Activated gamma-delta T cell treated with anti-CD3 and anti-CD28 coated beads, Interleukin-2, amount 50 U/mL, for 16 hours (primary cell): Measurements from ENCODE around the gene ADAM12.
"Not testable (repeated sequence)": the region's sequence is repeated elsewhere in the genome, so short reads cannot be mapped to it uniquely, and the experiment has no call there.

Experiments
- DNase-seq: peaks from one replicate; pipeline ENCODE4 v3.0.0-alpha.2; 2020; ENCODE audit warnings: low read depth

The ADAM12 gene

DNA sequence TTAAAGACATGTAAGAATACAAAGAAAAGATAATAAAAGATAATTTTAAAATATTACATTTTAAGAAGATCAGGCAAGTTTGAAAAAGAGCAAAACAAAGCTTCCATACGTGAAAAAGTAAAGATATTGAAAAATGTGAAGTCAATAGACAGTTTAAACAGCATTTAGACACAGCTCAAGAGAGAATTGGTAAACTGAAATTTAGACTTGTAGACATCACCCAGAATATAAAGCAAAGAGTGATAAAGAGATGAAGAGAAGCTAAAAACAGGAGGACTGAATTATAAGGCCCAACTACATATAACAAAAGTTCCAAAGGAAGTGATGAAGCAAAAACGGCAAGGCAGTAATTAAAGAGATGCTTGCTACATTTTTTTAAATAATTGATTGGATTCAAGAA, 13.8 kb downstream of the ADAM12 start:
- no peak for DNase-seq

DNA sequence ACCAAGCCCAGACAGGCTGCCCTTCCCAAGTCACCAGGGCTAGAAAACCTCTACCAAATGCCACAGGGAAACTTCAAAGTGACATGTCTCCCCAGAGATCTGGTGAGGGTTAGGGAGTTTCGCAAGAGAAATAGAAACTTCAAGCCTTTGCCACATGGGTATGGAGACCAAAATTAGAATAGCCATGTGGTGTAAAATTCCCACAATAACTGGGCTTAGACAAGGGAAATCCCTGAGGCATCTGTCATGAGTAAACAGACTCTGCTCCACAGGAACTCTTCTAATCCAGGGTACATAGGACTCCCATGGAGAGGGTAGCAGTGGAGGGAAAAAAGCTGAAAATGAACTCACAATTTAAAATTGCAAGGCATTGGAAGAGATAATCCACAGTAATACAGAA, 14.3 kb downstream of the ADAM12 start:
- no peak for DNase-seq

DNA sequence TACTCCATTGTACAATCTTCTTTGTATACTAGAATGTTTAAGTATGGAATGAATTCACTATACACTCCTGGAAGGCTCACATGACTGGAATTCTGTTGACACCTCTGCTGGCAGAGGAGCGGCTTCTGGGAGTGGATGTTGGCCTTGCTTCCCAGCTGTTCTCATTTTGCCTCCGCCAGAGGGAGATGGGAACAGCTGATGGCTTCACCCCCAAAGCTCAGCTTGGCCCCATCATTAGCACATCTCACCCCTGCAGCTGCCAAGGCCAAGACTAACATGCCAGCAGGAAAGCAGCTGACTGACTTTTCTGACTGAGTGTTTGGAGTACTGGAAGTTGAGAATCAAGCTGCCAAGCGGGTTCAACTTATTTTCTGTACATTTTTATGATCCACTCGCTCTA, 15.1 kb downstream of the ADAM12 start:
- no peak for DNase-seq

DNA sequence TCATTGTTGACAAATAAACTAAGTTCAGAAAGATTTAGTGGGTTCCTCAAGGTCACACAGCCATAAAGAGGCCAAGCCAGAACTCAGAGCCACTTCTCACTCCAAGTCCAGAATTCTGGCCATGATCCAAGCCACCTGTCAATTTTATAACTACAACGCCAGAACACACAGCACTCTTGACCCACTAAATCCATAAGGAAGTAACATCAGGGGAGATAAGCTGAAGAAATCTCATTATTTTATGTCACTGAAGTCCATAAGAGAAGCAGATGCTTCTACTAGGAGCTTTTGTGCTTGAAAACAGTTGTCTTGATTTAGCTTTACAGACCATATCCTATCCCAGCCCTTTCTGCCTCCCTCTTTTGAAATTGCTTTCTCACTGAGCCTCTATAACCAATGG, 15.9 kb downstream of the ADAM12 start:
- DNase-seq: no peak

DNA sequence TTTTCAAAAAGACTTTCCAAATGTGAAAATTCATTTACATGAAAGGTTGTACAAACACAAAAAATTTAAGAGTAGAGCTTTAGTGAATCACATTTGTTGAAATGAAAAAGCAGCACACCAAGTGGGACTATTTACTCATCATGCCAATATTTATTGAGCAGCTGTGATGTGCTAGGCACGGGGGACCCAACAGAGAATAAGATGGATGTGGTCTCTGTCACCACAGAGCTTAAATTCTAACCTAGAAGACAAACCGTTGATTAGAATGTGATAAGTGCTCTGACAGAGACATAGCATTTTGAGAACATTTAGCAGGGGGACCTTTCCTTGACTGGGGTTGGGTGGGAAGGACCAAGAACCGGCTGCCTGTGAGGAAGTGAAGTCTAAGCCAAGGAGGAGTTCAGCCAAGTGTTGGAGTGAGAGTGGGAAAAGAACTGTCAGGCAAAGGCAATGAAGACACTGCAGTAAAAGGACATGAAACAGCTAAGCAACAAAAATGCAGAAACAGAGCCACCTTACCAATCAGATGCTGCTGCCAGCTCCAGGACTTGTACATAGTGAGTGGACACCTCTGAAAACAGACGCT, 19.1 kb downstream of the ADAM12 start:
- no peak for DNase-seq

DNA sequence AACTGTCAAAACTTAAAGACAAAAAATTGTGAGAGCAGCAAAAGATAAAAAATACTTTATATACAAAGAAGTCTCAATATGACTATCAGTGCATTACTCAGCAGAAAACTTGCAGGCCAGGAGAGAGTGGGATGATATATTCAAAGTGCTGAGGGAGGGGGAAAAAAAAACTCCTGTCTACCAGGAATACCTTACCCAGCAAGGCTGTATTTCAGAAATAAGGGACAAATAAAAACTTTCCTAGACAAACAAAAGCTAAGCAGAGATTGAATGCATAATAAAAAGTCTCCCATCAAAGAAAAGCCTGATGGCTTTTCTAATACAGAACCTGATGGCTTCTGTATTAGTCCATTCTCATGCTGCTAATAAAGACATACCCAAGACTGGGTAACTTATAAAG, 31.1 kb downstream of the ADAM12 start:
- no peak for DNase-seq

DNA sequence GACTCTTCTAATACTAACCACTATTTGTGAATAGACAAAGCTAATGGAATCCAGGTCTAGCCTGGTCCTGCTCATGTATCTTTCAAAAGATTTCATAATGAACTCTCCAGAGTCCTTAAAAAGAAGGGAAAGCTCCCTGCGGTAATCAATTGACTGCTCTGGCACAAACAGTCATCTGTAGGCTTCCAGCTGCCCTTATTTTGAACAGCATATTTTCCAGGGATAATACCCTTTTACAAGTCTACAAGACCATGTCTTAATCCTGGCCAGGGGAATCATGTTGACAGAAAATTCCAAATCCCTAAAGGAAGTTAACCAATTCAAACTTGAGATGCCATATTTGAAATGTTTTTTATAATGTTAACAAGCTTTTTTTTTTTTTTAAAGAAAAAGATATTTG, 34.6 kb downstream of the ADAM12 start:
- DNase-seq: no peak

DNA sequence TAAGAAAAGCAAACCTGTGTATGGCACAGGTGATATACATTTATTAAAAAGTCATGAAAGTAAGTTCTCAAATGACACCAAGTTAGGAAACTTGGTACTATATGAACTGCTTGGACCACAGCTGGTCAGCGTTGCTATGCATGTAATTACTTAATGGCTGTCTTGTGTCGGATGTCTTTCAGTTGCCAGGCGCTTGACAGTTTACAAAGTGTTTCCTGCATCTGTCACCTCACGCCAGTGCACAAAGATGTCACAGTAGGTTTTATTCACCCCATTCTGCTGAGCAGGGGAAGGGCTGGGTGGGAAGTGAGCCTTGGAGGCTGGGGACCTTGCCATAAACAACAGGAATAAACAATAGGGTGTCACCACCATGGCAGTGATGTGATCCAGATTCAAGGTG, 35.8 kb downstream of the ADAM12 start:
- no peak for DNase-seq

DNA sequence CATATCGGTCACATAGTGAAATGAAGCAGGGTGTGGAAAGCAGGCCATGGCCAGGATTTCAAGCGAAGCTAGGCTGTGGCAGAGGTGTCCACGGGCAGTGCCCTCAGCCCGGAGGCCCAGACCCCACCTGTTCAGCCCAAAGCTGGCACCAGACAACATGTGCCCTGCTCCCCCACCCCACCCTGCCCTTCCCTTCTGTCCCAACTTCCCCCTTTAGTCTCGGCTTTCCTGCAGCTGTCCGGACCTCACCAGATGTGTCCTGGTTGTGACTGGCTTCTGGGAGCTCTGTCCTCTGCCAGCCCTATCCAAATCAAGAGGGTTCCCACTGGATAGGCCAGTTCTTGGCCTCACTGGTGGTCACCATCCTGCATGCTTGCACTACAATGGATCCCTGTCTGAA, 37.3 kb downstream of the ADAM12 start:
- DNase-seq: no peak

DNA sequence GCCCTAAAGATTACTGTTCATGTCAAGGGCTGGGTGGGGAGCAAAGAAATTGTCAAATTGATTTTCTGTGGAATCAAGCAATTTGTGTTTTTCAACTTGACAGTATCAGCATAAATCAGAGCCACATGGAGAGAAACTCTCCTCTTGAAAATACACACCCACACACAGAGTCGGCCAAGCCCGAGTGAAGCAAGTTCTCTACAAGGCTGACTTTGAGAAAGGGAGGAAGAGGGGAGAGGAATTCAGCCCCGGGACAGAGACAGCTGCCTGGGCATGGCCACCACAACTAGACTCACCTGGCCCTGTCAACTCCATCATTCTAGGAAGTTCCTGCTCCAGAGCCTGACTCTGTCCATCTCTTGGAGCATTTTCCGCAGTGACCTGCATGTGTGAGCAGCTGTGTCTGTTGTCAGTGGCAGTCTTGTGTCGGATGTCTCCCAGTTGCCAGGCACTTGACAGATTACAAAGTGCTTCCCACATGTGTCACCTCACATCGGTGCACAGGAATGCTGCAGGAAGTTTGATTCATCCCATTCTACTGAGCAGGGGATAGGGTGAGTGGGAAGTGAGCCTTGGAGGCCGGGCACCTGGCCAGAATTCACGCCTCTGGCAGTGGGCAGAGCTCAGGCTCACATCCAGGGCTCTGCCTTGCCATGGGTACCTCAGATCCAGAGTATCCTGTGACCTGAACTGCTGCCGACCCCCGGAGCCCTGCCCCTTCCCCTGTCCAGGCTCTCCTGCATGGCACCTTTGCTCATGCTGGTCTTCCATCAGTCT, 37.9 kb downstream of the ADAM12 start:
- DNase-seq: no peak

DNA sequence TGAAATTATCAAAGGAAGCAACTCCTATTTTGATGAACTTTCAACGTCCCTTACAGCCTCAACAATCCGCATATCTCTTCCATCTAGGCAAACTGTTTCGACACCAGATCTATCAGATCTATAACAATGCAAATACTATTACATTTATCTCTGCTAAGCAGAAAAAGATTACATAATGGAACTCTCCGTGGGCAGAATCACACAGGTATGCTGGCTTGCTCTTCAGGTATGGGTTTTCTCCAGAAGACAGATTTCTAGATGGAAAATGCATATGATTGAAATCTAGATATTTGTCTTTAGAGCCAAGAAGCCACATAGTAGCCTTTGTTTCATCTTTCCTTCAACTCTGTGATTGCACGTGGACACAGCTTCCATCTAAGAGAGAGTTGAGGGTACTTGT, 38.6 kb downstream of the ADAM12 start:
- no peak for DNase-seq

DNA sequence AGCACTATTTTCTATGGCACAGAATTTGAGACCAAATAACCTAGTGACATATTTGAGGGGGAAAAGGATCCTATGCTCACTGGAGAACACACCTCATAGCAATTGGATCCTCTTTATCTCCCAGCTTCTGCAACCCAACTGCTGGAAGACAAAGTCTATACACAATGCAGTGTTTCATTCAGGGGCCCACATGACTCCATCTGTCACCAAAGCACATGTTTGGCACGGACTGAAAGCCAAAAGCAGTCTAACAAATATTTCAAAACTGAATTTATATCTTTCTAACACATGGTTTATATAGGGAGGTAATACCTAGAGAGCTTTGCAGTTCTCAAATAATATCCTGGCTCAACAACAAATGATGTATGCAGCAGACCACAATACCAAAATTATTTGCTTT, 39.2 kb downstream of the ADAM12 start:
- DNase-seq: no peak

DNA sequence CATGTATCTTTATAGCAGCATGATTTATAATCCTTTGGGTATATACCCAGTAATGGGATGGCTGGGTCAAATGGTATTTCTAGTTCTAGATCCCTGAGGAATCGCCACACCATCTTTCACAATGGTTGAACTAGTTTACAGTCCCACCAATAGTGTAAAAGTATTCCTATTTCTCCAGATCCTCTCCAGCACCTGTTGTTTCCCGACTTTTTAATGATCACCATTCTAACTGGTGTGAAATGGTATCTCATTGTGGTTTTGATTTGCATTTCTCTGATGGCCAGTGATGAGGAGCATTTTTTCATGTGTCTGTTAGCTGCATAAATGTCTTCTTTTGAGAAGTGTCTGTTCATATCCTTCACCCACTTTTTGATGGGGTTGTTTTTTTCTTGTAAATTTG, 44.8 kb downstream of the ADAM12 start:
- DNase-seq: not testable (repeated sequence)

DNA sequence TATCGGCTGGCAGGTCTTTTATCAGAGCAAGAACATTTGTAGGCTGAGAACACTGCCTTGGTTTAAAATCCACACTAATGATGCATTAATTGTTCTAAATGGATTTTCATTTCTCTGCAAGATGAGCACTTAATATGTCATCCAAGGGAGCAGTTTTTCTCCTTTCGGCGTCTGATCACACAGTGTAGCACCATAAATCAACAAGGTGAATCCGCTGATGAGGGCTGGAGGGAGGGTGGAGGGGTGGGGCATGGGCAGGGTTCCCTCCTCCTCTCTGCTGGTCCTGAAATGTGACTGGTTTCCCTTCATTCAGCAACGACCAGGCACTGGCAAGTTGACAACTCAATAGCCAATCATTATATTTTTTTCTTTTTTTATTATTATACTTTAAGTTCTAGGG, 45.6 kb downstream of the ADAM12 start:
- DNase-seq: no peak

DNA sequence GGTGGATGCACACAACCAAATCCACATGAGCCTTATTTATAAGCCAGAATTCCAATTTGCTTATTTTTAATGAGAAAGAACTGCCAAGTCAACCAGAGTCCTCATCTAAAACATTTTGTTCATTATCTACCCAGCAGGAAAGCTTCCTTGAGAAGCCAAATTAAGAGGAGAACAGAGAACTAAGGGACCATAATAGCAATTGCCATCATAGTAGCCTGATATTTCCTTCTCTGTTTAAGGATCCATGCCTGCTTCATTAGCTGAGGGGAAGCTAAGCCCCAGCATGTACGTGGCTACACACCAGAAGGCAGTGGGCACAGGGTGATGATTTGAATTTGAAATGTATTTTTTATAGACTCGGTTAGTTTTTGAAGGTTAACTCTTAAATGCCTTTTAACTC, 46.8 kb downstream of the ADAM12 start:
- no peak for DNase-seq

DNA sequence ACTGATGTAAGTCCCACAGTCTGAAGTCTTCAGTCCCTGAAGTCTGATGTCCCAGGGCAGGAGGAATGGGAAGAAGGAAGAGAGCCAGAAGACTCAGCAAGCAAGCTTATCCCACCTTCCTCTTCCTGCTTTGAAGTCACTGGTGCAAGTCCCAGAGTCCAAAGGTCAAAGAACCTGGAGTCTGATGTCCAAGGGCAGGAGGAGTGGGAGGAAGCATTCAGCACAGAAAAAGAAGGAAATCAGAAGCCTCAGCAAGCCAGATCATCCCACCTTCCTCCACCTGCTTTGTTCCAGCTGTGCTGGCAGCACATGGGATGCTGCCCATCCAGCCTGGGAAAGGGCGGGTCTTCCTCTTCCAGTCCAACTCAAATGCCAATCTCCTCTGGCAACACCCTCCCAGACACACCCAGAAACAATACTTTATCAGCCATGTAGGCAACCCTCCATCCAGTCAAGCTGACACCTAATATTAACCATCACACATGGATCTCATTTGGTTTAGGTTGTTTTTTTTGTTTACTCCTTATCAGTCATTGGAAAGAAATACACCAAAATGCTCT, 50.9 kb downstream of the ADAM12 start:
- no peak for DNase-seq

DNA sequence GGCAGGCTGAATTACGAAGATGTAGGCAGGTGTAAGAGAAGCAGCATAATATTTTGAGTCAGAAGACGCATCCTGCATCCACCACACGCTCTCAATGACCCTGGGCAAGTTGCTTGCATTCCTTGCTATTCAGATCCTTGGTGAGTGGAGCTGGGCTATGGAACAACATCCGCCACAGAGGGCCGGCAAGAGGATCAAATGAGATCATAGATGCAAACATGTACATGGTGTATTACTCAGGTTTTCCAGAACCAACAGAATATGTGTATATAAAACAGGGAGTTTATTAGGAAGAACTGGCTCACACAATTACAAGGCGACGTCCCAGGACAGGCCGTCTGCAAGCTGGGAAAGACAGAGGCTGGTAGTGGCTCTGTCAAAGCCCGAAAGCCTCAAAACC, 51.5 kb downstream of the ADAM12 start:
- no peak for DNase-seq

DNA sequence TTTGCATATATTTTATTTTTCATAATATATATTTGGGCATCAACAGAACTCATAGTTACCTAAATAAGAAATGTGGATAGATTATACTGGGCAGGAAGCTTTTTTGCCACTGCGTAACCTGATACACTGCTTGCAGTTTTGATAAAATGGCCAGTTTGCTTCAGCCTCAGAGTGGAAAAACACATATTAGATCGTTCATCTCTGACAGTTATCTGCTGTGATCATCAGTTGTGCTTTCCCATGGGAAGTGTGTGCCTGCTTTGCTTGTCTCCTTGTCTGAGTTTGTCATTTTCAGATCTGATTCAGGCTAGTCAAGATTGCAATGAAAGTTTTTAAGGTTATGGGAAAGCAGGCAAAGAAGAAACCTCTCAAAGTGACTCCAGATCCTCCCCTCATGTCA, 54.0 kb downstream of the ADAM12 start:
- DNase-seq: no peak

DNA sequence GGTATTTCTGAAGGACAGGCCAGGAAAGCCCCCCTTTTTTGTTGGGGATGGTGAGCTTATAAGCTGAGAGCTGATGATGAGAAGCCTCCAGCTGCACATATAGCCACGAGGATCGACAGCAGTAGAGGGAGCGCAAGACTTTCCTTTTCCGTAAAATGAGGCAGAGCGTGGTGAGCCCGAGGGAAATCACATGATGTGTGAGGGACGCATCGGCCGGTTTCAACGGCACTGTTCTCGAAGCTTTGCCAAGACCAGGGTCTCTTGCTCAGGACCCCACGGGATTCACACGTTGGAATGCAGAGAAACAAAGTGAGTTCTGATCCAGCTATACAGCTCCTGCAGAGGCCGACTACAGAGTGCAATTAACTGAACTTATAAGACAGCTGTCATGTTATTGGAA, 55.7 kb downstream of the ADAM12 start:
- DNase-seq: no peak

DNA sequence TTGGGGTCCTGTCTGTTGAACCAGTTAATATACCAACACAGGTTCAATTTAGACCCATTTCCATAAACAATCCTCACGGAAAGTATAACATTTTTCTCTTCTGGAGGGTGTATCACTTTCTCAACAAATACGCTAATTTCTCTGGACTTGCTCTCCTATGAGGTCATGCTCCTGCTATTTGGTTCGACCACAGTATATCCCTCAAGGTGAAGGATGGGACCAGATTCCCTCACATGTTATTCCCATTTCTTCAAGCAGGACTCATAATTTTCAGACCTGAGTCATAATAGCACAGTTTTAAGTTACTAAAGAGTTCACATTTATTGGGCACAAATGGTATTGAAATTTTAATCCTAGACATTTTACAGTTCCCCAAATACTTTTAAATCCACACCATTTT, 57.2 kb downstream of the ADAM12 start:
- no peak for DNase-seq

DNA sequence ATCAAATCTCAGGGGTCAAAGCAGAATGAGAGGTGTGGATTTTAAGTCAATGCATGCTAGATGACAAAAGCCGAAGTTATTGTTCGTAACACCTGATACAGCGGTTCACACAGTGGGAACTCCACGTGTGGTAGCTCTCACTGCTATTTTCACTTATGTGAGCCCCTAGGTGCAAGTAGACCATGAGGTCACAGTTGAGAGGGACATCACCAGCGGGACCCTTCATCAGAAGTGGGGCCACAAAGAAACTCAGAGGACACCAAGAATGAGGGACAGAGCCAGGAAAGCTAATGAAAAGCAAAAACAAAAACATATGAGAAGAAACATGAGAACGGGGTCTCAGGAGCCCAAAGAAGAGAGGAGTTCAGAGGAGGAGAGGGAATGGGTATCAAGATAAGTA, 63.5 kb downstream of the ADAM12 start:
- DNase-seq: no peak

DNA sequence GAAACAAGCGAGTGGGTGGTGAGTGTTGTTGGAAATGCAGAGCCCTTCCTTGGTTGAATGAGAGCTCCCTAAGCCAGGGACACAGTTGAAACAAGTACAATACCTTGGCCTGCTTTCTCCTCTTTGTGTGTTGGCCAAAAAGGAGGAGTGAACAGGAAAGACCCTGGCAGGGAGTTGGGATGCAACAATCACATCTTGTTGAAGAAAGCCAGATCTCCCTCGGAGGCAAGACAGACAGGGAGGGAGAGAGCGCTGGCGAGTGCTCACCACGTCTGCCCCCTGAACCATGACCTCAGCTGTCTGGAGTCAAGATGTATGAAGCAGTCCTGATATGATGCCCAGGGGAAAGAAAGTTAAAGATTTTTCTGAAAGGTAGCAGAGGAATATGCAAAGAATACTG, 66.8 kb downstream of the ADAM12 start:
- DNase-seq: no peak

DNA sequence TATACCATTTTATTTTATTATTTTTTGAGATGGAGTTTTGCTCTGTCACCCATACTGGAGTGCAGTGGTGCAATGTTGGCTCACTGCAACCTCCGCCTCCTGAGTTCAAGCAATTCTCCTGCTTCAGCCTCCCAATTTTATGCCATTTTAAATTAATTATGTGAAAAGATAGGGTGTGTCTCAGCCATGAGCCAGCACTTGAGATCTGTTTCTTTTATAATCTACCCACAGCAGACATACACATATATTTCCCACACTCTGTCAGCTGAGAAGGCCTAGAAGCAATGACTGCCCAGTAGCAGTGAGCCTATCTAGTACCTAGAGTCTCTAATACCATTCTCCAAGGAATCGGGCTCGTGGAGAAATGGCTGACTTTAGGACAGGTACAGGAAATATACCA, 70.5 kb downstream of the ADAM12 start:
- DNase-seq: no peak
